ENCODE measurements around the gene AGBL1.

GRCh38 chr15:86964271-86964670 lies 884.6 kb downstream of the AGBL1 start:
- TF ChIP-seq CTCF (tag by site-specific recombination; IDR thresholded peaks at IDR 0.05) (no peak), WT1 (tag by site-specific recombination; IDR thresholded peaks at IDR 0.05) (no peak), ZNF121 (tag by site-specific recombination; IDR thresholded peaks at IDR 0.05) (no peak), ZNF398 (tag by site-specific recombination; IDR thresholded peaks at IDR 0.05) (no peak), SP2 (tag by site-specific recombination; IDR thresholded peaks at IDR 0.05) (no peak), ZNF518A (tag by site-specific recombination; conservative IDR thresholded peaks at IDR 0.05; ENCODE audit: low read depth) (no peak), PBX3 (CRISPR knock-in tag; IDR thresholded peaks at IDR 0.05) (no peak), ZBTB17 (tag by site-specific recombination; IDR thresholded peaks at IDR 0.05) (no peak), ZFP3 (tag by site-specific recombination; IDR thresholded peaks at IDR 0.05; ENCODE audit: low read depth) (no peak), ZNF292 (tag by site-specific recombination; IDR thresholded peaks at IDR 0.05; ENCODE audit: borderline replicate concordance, low read depth) (no peak), ZNF610 (tag by site-specific recombination; IDR thresholded peaks at IDR 0.05; ENCODE audit: borderline replicate concordance) (no peak), ZNF580 (tag by site-specific recombination; IDR thresholded peaks at IDR 0.05) (no peak), ZNF514 (tag by site-specific recombination; IDR thresholded peaks at IDR 0.05) (no peak), ZSCAN23 (tag by site-specific recombination; IDR thresholded peaks at IDR 0.05) (no peak)
